Cardiac ventricle fibroblast (primary cell): Measurements from ENCODE around the gene ASB15. TPM values are rescaled to one million over a fixed set of nuclear protein-coding genes. Genes with fewer than 3 reads are reported as not detected.

ENCODE experiments used
- total RNA-seq: library from RNA; depleted of rRNA; stranded (reverse); fragments of >200 nt; gene quantifications from 2 replicates; pipeline ENCODE4 v1.2.3, GENCODE V29; 2015

ASB15 gene
- total RNA-seq, result not detected in 2 replicates

GRCh38 chr7:123601530-123601929, at the start of gene ASB15:
Gene ASB15 (plus strand): TSS chr7:123601821. CDS start chr7:123614503, 12,682 bp downstream.

GRCh38 chr7:123557398-123558288, 44.0 kb upstream of the ASB15 start, which contains the start of gene NDUFA5:
Gene NDUFA5 (minus strand): TSS chr7:123557818. CDS start chr7:123557795, 23 bp downstream.

GRCh38 chr7:123655614-123656013, 54.0 kb downstream of the ASB15 start, which contains the start of gene LMOD2:
Gene LMOD2 (plus strand): TSS chr7:123655866. CDS start chr7:123655964, 98 bp downstream.

Other genes with a start within 250 kb of the ASB15 start
- gene IQUB, start 67.2 kb upstream of the ASB15 start, total RNA-seq, result 0.10 and 0.12 TPM in 2 replicates
- 25.3 and 34.2 TPM in 2 replicates for gene NDUFA5, start 44.0 kb upstream of the ASB15 start, total RNA-seq
- gene LMOD2, start 54.0 kb downstream of the ASB15 start, total RNA-seq, result not detected in 2 replicates
- gene WASL, start 147.2 kb downstream of the ASB15 start, total RNA-seq, result 29.5 and 34.0 TPM in 2 replicates
- not detected in 2 replicates for gene HYAL4, start 243.3 kb downstream of the ASB15 start, total RNA-seq